H9 (cell line): Measurements from ENCODE around the gene SIK2. TPM values are rescaled to one million over a fixed set of nuclear protein-coding genes. Genes with fewer than 3 reads are reported as not detected.

Experiments used
- DNase-seq: peaks from one replicate; pipeline ENCODE4 v3.0.0-alpha.2; 2017
- H2AFZ ChIP-seq: one replicate; pipeline ENCODE4 v1.6.1; 2013; ENCODE audit warnings: mild to moderate bottlenecking, low read length, control low read depth, moderate library complexity
- H2AK5ac ChIP-seq: 2 replicates; pipeline ENCODE4 v1.6.1; 2013; ENCODE audit warnings: low read length, control low read depth, mixed read lengths; ENCODE audit not compliant: insufficient read length
- H2BK120ac ChIP-seq: one replicate; pipeline ENCODE4 v1.6.1; 2013; ENCODE audit warnings: low read depth, mild to moderate bottlenecking, low read length, control low read depth, inconsistent platforms; ENCODE audit not compliant: poor library complexity, severe bottlenecking
- H2BK12ac ChIP-seq: 2 replicates; pipeline ENCODE4 v1.6.1; 2013; ENCODE audit warnings: low read length, control low read depth, mixed read lengths, low read depth; ENCODE audit not compliant: insufficient read length
- H2BK15ac ChIP-seq: 2 replicates; pipeline ENCODE4 v1.6.1; 2013; ENCODE audit warnings: low read depth, low read length, control low read depth
- H2BK20ac ChIP-seq: one replicate; pipeline ENCODE4 v1.6.1; 2013; ENCODE audit warnings: low read depth, mild to moderate bottlenecking, low read length, control low read depth, inconsistent platforms; ENCODE audit not compliant: poor library complexity, severe bottlenecking
- H2BK5ac ChIP-seq: 2 replicates; pipeline ENCODE4 v1.6.1; 2013; ENCODE audit warnings: low read length, control low read depth, mixed read lengths; ENCODE audit not compliant: insufficient read length
- H3K14ac ChIP-seq: 2 replicates; pipeline ENCODE4 v1.6.1; 2013; ENCODE audit warnings: low read length, control low read depth; ENCODE audit not compliant: insufficient read depth
- H3K18ac ChIP-seq: 2 replicates; pipeline ENCODE4 v1.6.1; 2013; ENCODE audit warnings: low read depth, mild to moderate bottlenecking, mixed read lengths, low read length, control low read depth; ENCODE audit not compliant: insufficient read length
- H3K23ac ChIP-seq: 2 replicates; pipeline ENCODE4 v1.6.1; 2013; ENCODE audit warnings: low read length, control low read depth, mixed read lengths, low read depth; ENCODE audit not compliant: insufficient read length
- H3K23me2 ChIP-seq: 2 replicates; pipeline ENCODE4 v1.6.1; 2013; ENCODE audit warnings: low read depth, mild to moderate bottlenecking, mixed read lengths, low read length, control low read depth; ENCODE audit not compliant: insufficient read length, poor library complexity, severe bottlenecking
- H3K27ac ChIP-seq: 2 replicates; pipeline ENCODE4 v1.5.1; 2013; ENCODE audit warnings: low read length, control low read depth, mixed read lengths, low read depth; ENCODE audit not compliant: insufficient read length
- H3K27me3 ChIP-seq: 2 replicates; pipeline ENCODE4 v1.6.1; 2013; ENCODE audit warnings: low read length, control low read depth, inconsistent platforms; ENCODE audit not compliant: insufficient read depth
- H3K4ac ChIP-seq: 2 replicates; pipeline ENCODE4 v1.6.1; 2013; ENCODE audit warnings: low read depth, mild to moderate bottlenecking, control low read depth, inconsistent platforms, low read length, moderate library complexity
- H3K4me1 ChIP-seq: 2 replicates; pipeline ENCODE4 v1.6.1; 2013; ENCODE audit warnings: low read length, control low read depth, inconsistent platforms; ENCODE audit not compliant: insufficient read depth
- H3K4me2 ChIP-seq: 2 replicates; pipeline ENCODE4 v1.6.1; 2013; ENCODE audit warnings: low read length, control low read depth, mixed read lengths; ENCODE audit not compliant: insufficient read length, insufficient read depth
- H3K56ac ChIP-seq: 2 replicates; pipeline ENCODE4 v1.6.1; 2013; ENCODE audit warnings: low read depth, mild to moderate bottlenecking, mixed read lengths, low read length, control low read depth; ENCODE audit not compliant: insufficient read length
- H3K79me1 ChIP-seq: 2 replicates; pipeline ENCODE4 v1.6.1; 2013; ENCODE audit warnings: low read depth, mild to moderate bottlenecking, moderate library complexity, low read length, control low read depth, inconsistent platforms; ENCODE audit not compliant: insufficient read depth, poor library complexity, severe bottlenecking
- H3K79me2 ChIP-seq: 2 replicates; pipeline ENCODE4 v1.6.1; 2013; ENCODE audit warnings: low read length, control low read depth, inconsistent platforms; ENCODE audit not compliant: insufficient read depth
- H3K9ac ChIP-seq: 2 replicates; pipeline ENCODE4 v1.6.1; 2013; ENCODE audit warnings: low read length, control low read depth, mixed read lengths; ENCODE audit not compliant: insufficient read length; ENCODE audit errors: extremely low read depth
- H3K9me3 ChIP-seq: one replicate; pipeline ENCODE4 v1.6.1; 2013; ENCODE audit warnings: low read depth, low read length, inconsistent platforms; ENCODE audit not compliant: control insufficient read depth
- H3T11ph ChIP-seq: one replicate; pipeline ENCODE4 v1.6.1; 2013; ENCODE audit warnings: mild to moderate bottlenecking, low read length, control low read depth, inconsistent platforms
- H4K20me1 ChIP-seq: one replicate; pipeline ENCODE4 v1.6.1; 2013; ENCODE audit not compliant: control insufficient read depth, insufficient read length, insufficient read depth
- H4K5ac ChIP-seq: 2 replicates; pipeline ENCODE4 v1.6.1; 2013; ENCODE audit warnings: low read depth, mild to moderate bottlenecking, mixed read lengths, low read length, control low read depth; ENCODE audit not compliant: insufficient read length
- H4K8ac ChIP-seq: replicated peaks from 2 replicates; pipeline ENCODE4 v1.6.1; 2013; ENCODE audit warnings: low read length, control low read depth, mixed read lengths, low read depth; ENCODE audit not compliant: insufficient read length
- H4K91ac ChIP-seq: 2 replicates; pipeline ENCODE4 v1.6.1; 2013; ENCODE audit warnings: low read depth, mild to moderate bottlenecking, moderate library complexity, mixed read lengths, low read length, control low read depth; ENCODE audit not compliant: insufficient read length
- H3K27ac Mint-ChIP-seq, 3 experiments: 2 replicates in 2 of 3; 3 replicates in 1 of 3; pipeline ENCODE4 v1.8.0; 2020 to 2021; ENCODE audit warnings: mixed read lengths in 3 of 3, mild to moderate bottlenecking in 1 of 3, moderate library complexity in 1 of 3
- H3K27me3 Mint-ChIP-seq: 2 replicates; pipeline ENCODE4 v1.8.0; 2021; ENCODE audit warnings: low read depth, mild to moderate bottlenecking, moderate library complexity, mixed read lengths
- H3K36me3 Mint-ChIP-seq, 3 experiments: 2 replicates in 2 of 3; 3 replicates in 1 of 3; pipeline ENCODE4 v1.8.0; 2020 to 2021; ENCODE audit warnings: low read depth in 3 of 3, mixed read lengths in 3 of 3; ENCODE audit not compliant: insufficient read depth in 1 of 3
- H3K4me1 Mint-ChIP-seq, 2 experiments: 2 replicates each; pipeline ENCODE4 v1.8.0; 2020; ENCODE audit warnings: mixed read lengths in 2 of 2
- H3K4me3 Mint-ChIP-seq, 2 experiments: 2 replicates in 1 of 2; 3 replicates in 1 of 2; pipeline ENCODE4 v1.8.0; 2020 to 2021; ENCODE audit warnings: mild to moderate bottlenecking in 2 of 2, mixed read lengths in 2 of 2, moderate library complexity in 1 of 2
- H3K9me3 Mint-ChIP-seq, 2 experiments: 2 replicates in 1 of 2; 3 replicates in 1 of 2; pipeline ENCODE4 v1.8.0; 2020; ENCODE audit warnings: mild to moderate bottlenecking in 2 of 2, mixed read lengths in 2 of 2, moderate library complexity in 1 of 2
- WGBS: extraction: QIAGEN DNeasy Blood & Tissue Kit; methylation state at CpG from one replicate; pipeline ENCODE4 v1.1.7; 2013; ENCODE audit warnings: missing lambda C conversion rate, low lambda C conversion rate, mixed read lengths; ENCODE audit not compliant: insufficient read length; ENCODE audit errors: extremely low coverage; 5-methylcytosine and 5-hydroxymethylcytosine counted together
- total RNA-seq: library from RNA; stranded (reverse); gene quantifications from 2 replicates; pipeline ENCODE4 v1.2.1, GENCODE V29; 2021
- TF ChIP-seq, protein P1 (sequence below): fragments of 200-600 bp; sonication (generic); conservative IDR thresholded peaks from 3 replicates; pipeline ENCODE4 v1.8.0; 2021; ENCODE audit warnings: antibody characterized with exemption, mild to moderate bottlenecking

The SIK2 gene
- total RNA-seq, 1 experiment from 2014 or later: 7.5 TPM

DNA sequence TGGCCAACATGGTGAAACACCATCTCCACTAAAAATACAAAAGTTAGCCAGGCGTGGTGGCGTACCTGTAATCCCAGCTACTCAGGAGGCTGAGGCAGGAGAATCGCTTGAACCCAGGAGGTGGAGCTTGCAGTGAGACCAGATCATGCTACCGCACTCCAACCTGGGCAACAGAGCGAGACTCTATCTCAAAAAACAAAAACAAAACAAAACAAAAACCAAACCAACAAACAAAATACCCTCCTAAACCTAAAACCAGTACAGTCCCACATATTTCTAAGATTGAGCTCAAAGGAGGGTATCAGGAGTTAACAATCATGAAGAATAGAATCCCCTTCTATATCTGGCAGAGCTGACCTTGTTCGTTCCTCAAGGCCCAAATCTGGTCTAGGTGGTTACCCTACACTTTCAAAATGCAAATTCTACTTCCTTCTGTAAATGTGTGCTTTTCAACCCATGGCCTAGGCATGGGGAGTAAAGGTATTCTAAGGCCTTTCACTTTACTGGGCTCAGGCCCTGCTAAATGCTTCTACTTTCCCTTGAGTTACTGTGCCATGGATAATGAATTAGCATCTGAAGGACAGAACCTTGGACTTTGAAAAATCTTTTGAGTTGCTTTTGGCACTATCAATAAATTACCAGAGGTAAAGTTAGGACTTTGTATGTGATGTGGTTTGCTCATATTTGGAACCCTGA is 174.3 kb downstream of the SIK2 start:
- H4K91ac ChIP-seq: no peak overlapping the region
- no peak overlapping the region for H3K9ac ChIP-seq
- no peak overlapping the region for H4K8ac ChIP-seq
- H2BK12ac ChIP-seq: no peak overlapping the region
- no peaks in the 10 kb centered on the region for H3K9me3 ChIP-seq
- Mint-ChIP-seq H3K36me3 (no peaks in the 10 kb centered on the region), H3K9me3 (no peaks in the 10 kb centered on the region), H3K27me3 (no peaks in the 10 kb centered on the region), H3K4me3 (no peak overlapping the region), H3K4me1 (peaks cover 7 to 9% of the 10 kb centered on the region in 2 experiments), H3K27ac (0 out of 7 replicates have a peak overlapping the region, but pooled peaks of 1 of the 3 experiments have one; percentile 28)
- no peaks in the 10 kb centered on the region for H3K27me3 ChIP-seq
- no peak overlapping the region for H3K23ac ChIP-seq
- TF ChIP-seq, protein P1, sequence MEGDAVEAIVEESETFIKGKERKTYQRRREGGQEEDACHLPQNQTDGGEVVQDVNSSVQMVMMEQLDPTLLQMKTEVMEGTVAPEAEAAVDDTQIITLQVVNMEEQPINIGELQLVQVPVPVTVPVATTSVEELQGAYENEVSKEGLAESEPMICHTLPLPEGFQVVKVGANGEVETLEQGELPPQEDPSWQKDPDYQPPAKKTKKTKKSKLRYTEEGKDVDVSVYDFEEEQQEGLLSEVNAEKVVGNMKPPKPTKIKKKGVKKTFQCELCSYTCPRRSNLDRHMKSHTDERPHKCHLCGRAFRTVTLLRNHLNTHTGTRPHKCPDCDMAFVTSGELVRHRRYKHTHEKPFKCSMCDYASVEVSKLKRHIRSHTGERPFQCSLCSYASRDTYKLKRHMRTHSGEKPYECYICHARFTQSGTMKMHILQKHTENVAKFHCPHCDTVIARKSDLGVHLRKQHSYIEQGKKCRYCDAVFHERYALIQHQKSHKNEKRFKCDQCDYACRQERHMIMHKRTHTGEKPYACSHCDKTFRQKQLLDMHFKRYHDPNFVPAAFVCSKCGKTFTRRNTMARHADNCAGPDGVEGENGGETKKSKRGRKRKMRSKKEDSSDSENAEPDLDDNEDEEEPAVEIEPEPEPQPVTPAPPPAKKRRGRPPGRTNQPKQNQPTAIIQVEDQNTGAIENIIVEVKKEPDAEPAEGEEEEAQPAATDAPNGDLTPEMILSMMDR: no peak
- H3K14ac ChIP-seq: no peak overlapping the region
- no peak overlapping the region for H3K4ac ChIP-seq
- H3T11ph ChIP-seq: no peak overlapping the region
- H3K27ac ChIP-seq: no peak overlapping the region
- no peaks in the 10 kb centered on the region for H3K79me2 ChIP-seq
- no peaks in the 10 kb centered on the region for H4K20me1 ChIP-seq
- H4K5ac ChIP-seq: no peak overlapping the region
- H3K79me1 ChIP-seq: no peaks in the 10 kb centered on the region
- H2BK20ac ChIP-seq: no peak overlapping the region
- H3K23me2 ChIP-seq: no peaks in the 10 kb centered on the region
- no peak overlapping the region for H2BK120ac ChIP-seq
- no CpG with 5 or more reads among the region's 6 CpGs for WGBS
- no peak overlapping the region for H3K18ac ChIP-seq
- H2AFZ ChIP-seq: no peak overlapping the region
- H3K56ac ChIP-seq: no peak overlapping the region
- no peak overlapping the region for H3K4me2 ChIP-seq
- DNase-seq: no peak
- no peak overlapping the region for H2BK15ac ChIP-seq
- H3K4me1 ChIP-seq: no peaks in the 10 kb centered on the region
- H2AK5ac ChIP-seq: no peak overlapping the region
- no peak overlapping the region for H2BK5ac ChIP-seq
